GM12872 (cell line): ENCODE results near the gene ZBTB20.

Source experiments
- TF ChIP-seq, protein P1 (sequence below): IDR thresholded peaks from 3 replicates; pipeline ENCODE4 v1.5.1; 2011; ENCODE audit warnings: low read depth, mild to moderate bottlenecking, low read length, moderate library complexity; ENCODE audit not compliant: insufficient read depth

ZBTB20 gene

DNA sequence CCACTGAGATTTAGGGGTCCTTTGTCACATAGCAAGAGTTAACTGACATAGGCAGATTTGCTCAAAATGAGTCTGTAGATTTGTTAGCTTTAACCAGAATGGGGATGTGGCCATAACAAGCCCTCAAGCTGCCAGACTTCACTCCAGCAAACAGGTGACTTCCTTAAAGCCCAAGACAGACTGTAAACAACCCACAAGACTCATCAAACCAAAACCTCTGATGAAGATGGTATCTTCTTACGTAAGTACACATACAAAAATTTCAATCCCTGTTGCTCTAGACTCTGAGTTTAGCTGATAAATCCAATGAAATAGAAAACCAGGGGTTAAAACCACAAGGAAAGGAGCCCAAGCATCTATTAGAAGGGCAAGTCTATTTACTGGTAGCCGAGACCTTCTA is 18.2 kb upstream of the ZBTB20 start:
- TF ChIP-seq, protein P1, sequence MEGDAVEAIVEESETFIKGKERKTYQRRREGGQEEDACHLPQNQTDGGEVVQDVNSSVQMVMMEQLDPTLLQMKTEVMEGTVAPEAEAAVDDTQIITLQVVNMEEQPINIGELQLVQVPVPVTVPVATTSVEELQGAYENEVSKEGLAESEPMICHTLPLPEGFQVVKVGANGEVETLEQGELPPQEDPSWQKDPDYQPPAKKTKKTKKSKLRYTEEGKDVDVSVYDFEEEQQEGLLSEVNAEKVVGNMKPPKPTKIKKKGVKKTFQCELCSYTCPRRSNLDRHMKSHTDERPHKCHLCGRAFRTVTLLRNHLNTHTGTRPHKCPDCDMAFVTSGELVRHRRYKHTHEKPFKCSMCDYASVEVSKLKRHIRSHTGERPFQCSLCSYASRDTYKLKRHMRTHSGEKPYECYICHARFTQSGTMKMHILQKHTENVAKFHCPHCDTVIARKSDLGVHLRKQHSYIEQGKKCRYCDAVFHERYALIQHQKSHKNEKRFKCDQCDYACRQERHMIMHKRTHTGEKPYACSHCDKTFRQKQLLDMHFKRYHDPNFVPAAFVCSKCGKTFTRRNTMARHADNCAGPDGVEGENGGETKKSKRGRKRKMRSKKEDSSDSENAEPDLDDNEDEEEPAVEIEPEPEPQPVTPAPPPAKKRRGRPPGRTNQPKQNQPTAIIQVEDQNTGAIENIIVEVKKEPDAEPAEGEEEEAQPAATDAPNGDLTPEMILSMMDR = no peak

DNA sequence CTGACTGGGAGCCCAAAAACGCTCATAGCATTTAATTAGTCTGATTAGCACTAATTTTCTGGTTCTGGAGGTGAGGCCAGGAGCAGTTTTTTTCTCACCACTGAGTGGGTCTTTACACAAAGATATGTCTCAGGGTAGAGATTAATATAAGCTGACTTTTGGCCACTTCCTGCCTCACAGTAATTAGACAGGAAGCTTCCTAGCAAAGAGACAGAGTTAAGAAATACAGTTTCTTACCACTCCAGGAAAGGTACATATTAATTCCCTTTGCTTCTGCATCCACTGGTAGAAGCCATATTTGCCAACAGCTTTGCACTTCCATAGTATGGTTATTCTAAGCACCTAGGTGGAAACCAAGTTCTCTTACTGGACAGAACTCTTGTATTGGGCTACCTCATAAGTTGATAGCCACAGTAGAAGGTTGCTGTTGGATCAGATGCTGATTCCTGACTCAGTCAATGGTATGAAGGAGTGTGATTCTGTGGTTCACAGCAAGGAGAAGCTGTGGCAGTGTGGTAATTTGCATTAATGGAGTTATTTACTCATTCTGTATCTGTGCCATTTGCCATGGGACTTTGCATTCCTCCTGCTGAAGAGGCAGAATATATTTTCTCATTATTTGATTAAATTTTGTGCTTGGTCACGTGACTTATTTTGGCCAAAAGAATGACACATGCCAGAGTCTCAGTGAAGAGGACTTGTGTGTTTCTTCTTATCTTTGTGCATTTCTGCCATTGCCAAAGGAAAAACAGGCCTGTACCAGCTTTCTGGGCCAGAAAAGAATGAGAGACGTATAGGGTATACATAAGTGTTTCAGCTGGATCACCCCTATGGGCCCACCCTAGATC is 17.5 kb upstream of the ZBTB20 start:
- TF ChIP-seq, protein P1 = no peak

DNA sequence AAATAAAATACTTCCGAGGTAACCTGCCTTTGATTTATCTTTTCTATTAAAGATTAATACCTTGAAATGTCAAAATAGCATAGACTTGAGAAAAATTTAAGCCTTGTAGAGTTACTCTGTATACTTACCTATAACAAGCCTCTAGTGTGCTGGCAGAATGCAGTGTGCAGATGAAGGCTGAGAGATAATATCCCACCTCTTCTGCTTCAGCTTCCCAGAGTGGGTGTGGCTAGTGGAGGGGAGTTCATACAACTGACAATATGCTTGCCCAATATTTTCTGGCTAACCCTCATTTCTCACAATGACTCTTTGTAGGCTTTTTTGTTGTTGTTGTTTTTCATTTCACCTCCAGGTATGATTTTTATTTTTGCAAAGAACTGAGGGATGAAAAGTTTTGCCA is 15.7 kb upstream of the ZBTB20 start:
- TF ChIP-seq, protein P1 = no peak

GRCh38 chr3:115161866-115162265 is 14.8 kb upstream of the ZBTB20 start:
- TF ChIP-seq, protein P1 = no peak

GRCh38 chr3:115161168-115161834 is 14.2 kb upstream of the ZBTB20 start:
- TF ChIP-seq, protein P1 = no peak

GRCh38 chr3:115160295-115160694 is 13.2 kb upstream of the ZBTB20 start:
- TF ChIP-seq, protein P1 = no peak

- TF ChIP-seq, protein P1 = no peak
Observed at GRCh38 chr3:115156046-115156654, 9.1 kb upstream of the ZBTB20 start.
